ENCODE data around the gene XPO4.
"Not testable (repeated sequence)": the region's sequence is repeated elsewhere in the genome, so short reads cannot be mapped to it uniquely, and the experiment has no call there.

The XPO4 gene

GRCh38 chr13:20940083-20940482 lies 37.5 kb upstream of the XPO4 start:
- H3K4me2 ChIP-seq (ENCODE audit: low read length): no peak overlapping the region
- H3K9ac ChIP-seq: no peak overlapping the region
- H2AFZ ChIP-seq: no peak overlapping the region
- H3K79me2 ChIP-seq: no peaks in the 10 kb centered on the region
- TF ChIP-seq CTCF (IDR thresholded peaks at IDR 0.05): no peak
- no peaks in the 10 kb centered on the region for H3K9me3 ChIP-seq (ENCODE audit: control insufficient read depth, low read length)
- no peak overlapping the region for H3K4me3 ChIP-seq (ENCODE audit: low read depth, low read length)
- H3K4me1 ChIP-seq: no peaks in the 10 kb centered on the region
- no peaks in the 10 kb centered on the region for H3K27me3 ChIP-seq (ENCODE audit: control insufficient read depth, insufficient read depth, low read length)
- H3K27ac ChIP-seq: no peak overlapping the region
- no peaks in the 10 kb centered on the region for H3K36me3 ChIP-seq (ENCODE audit: control insufficient read depth, insufficient read depth, low read length)

- Histone ChIP-seq H3K9me3 (ENCODE audit: control insufficient read depth, low read length) (no peaks in the 10 kb centered on the region), H3K79me2 (no peaks in the 10 kb centered on the region), H2AFZ (no peak overlapping the region), H3K36me3 (ENCODE audit: control insufficient read depth, insufficient read depth, low read length) (no peaks in the 10 kb centered on the region), H3K9ac (no peak overlapping the region), H3K4me2 (ENCODE audit: low read length) (no peak overlapping the region), H3K4me3 (ENCODE audit: low read depth, low read length) (no peak overlapping the region), H3K27ac (no peak overlapping the region), H3K4me1 (no peaks in the 10 kb centered on the region), H3K27me3 (ENCODE audit: control insufficient read depth, insufficient read depth, low read length) (no peaks in the 10 kb centered on the region)
- TF ChIP-seq CTCF (IDR thresholded peaks at IDR 0.05): no peak
Observed at GRCh38 chr13:20939662-20940061, 37.1 kb upstream of the XPO4 start.

- TF ChIP-seq CTCF (IDR thresholded peaks at IDR 0.05): no peak
- no peaks in the 10 kb centered on the region for H3K4me1 ChIP-seq
Observed at GRCh38 chr13:20938302-20938701, 35.8 kb upstream of the XPO4 start.

GRCh38 chr13:20927596-20928257 lies 25.2 kb upstream of the XPO4 start:
- no peaks in the 10 kb centered on the region for H3K9me3 ChIP-seq (ENCODE audit: control insufficient read depth, low read length)
- H2AFZ ChIP-seq: no peak overlapping the region
- no peaks in the 10 kb centered on the region for H3K36me3 ChIP-seq (ENCODE audit: control insufficient read depth, insufficient read depth, low read length)
- H3K4me3 ChIP-seq (ENCODE audit: low read depth, low read length): no peak overlapping the region
- no peak overlapping the region for H3K4me2 ChIP-seq (ENCODE audit: low read length)
- TF ChIP-seq CTCF (IDR thresholded peaks at IDR 0.05): no peak
- no peak overlapping the region for H3K9ac ChIP-seq
- no peaks in the 10 kb centered on the region for H3K79me2 ChIP-seq
- no peaks in the 10 kb centered on the region for H3K27me3 ChIP-seq (ENCODE audit: control insufficient read depth, insufficient read depth, low read length)
- no peaks in the 10 kb centered on the region for H3K4me1 ChIP-seq
- no peak overlapping the region for H3K27ac ChIP-seq

More at GRCh38 chr13:20938302-20938701, 35.8 kb upstream of the XPO4 start:
- Histone ChIP-seq H3K9ac (no peak overlapping the region), H3K27ac (no peak overlapping the region), H3K36me3 (ENCODE audit: control insufficient read depth, insufficient read depth, low read length) (no peaks in the 10 kb centered on the region), H3K9me3 (ENCODE audit: control insufficient read depth, low read length) (no peaks in the 10 kb centered on the region), H3K79me2 (no peaks in the 10 kb centered on the region), H3K4me3 (ENCODE audit: low read depth, low read length) (no peak overlapping the region), H3K27me3 (ENCODE audit: control insufficient read depth, insufficient read depth, low read length) (no peaks in the 10 kb centered on the region), H2AFZ (no peak overlapping the region), H3K4me2 (ENCODE audit: low read length) (no peak overlapping the region)

- H3K27me3 ChIP-seq (ENCODE audit: control insufficient read depth, insufficient read depth, low read length); H3K79me2 ChIP-seq; H2AFZ ChIP-seq; H3K36me3 ChIP-seq (ENCODE audit: control insufficient read depth, insufficient read depth, low read length); H3K9ac ChIP-seq; H3K27ac ChIP-seq; H3K9me3 ChIP-seq (ENCODE audit: control insufficient read depth, low read length); H3K4me2 ChIP-seq (ENCODE audit: low read length); H3K4me1 ChIP-seq; H3K4me3 ChIP-seq (ENCODE audit: low read depth, low read length): not testable (repeated sequence)
Observed at GRCh38 chr13:20925395-20925790, 22.8 kb upstream of the XPO4 start.

Data from parathyroid adenoma (tissue), 2 donors.